ENCODE data around the gene FGF19.

GRCh38 chr11:69665669-69666068, 38.2 kb downstream of the FGF19 start:
- TF ChIP-seq, protein P1, sequence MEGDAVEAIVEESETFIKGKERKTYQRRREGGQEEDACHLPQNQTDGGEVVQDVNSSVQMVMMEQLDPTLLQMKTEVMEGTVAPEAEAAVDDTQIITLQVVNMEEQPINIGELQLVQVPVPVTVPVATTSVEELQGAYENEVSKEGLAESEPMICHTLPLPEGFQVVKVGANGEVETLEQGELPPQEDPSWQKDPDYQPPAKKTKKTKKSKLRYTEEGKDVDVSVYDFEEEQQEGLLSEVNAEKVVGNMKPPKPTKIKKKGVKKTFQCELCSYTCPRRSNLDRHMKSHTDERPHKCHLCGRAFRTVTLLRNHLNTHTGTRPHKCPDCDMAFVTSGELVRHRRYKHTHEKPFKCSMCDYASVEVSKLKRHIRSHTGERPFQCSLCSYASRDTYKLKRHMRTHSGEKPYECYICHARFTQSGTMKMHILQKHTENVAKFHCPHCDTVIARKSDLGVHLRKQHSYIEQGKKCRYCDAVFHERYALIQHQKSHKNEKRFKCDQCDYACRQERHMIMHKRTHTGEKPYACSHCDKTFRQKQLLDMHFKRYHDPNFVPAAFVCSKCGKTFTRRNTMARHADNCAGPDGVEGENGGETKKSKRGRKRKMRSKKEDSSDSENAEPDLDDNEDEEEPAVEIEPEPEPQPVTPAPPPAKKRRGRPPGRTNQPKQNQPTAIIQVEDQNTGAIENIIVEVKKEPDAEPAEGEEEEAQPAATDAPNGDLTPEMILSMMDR (conservative IDR thresholded peaks at IDR 0.05; ENCODE audit: low read depth, low read length): no peak
- no peak for TF ChIP-seq EZH2 (IDR thresholded peaks at IDR 0.05; ENCODE audit: low read length, unreplicated experiment)
- TF ChIP-seq EZH2phosphoT487 (IDR thresholded peaks at IDR 0.05; ENCODE audit: borderline replicate concordance, low read length): no peak
